Activated CD8-positive, alpha-beta T cell treated with anti-CD3 and anti-CD28 coated beads for 36 hours (primary cell): Measurements from ENCODE around the gene TIFAB. TPM values are rescaled to one million over a fixed set of nuclear protein-coding genes. Genes with fewer than 3 reads are reported as not detected.

ENCODE experiments used
- ATAC-seq: fragments of 200-7000 bp; cut with Tn5 transposase; one replicate; pipeline ENCODE4 v1.10.0; 2021; ENCODE audit warnings: mild to moderate bottlenecking, moderate library complexity
- CTCF ChIA-PET: fragments of 350-600 bp; sonication (Branson Sonifier 250); formaldehyde crosslinking; loops from one replicate; lab custom pipeline; 2021; ENCODE audit warnings: antibody characterized with exemption; lab: Charles Lee
- POLR2A ChIA-PET: fragments of 350-600 bp; sonication (Branson Sonifier 250); formaldehyde crosslinking; loops from one replicate; lab custom pipeline; 2021; ENCODE audit warnings: antibody characterized with exemption; lab: Charles Lee
- DNase-seq: peaks from one replicate; pipeline ENCODE4 v3.0.0-alpha.2; 2020
- H3K27ac Mint-ChIP-seq: one replicate; pipeline ENCODE4 v1.8.0; 2021; ENCODE audit warnings: mild to moderate bottlenecking, mixed read lengths
- H3K27me3 Mint-ChIP-seq: one replicate; pipeline ENCODE4 v1.8.0; 2021; ENCODE audit warnings: mixed read lengths
- H3K36me3 Mint-ChIP-seq: one replicate; pipeline ENCODE4 v1.8.0; 2021; ENCODE audit warnings: low read depth, mixed read lengths
- H3K4me1 Mint-ChIP-seq: one replicate; pipeline ENCODE4 v1.8.0; 2021; ENCODE audit warnings: low read depth, mixed read lengths
- H3K4me3 Mint-ChIP-seq: one replicate; pipeline ENCODE4 v1.8.0; 2021; ENCODE audit warnings: mild to moderate bottlenecking, moderate library complexity, mixed read lengths
- H3K9me3 Mint-ChIP-seq: one replicate; pipeline ENCODE4 v1.8.0; 2021; ENCODE audit warnings: mixed read lengths
- CTCF ChIP-seq: fragments of 200-600 bp; IDR thresholded peaks from one replicate; pipeline ENCODE4 v1.8.0; 2022; ENCODE audit warnings: antibody characterized with exemption, mild to moderate bottlenecking
- intact Hi-C: fragments of 100-400 bp; cut with micrococcal nuclease; formaldehyde crosslinking; loops from one replicate; pipeline ENCODE4 v1.10.0; 2022
- total RNA-seq, 2 experiments: library from RNA; stranded (reverse); gene quantifications; one replicate each; pipeline ENCODE4 v1.2.3, GENCODE V29; 2021

Gene TIFAB
- total RNA-seq, 2 experiments from 2014 or later: not detected

DNA sequence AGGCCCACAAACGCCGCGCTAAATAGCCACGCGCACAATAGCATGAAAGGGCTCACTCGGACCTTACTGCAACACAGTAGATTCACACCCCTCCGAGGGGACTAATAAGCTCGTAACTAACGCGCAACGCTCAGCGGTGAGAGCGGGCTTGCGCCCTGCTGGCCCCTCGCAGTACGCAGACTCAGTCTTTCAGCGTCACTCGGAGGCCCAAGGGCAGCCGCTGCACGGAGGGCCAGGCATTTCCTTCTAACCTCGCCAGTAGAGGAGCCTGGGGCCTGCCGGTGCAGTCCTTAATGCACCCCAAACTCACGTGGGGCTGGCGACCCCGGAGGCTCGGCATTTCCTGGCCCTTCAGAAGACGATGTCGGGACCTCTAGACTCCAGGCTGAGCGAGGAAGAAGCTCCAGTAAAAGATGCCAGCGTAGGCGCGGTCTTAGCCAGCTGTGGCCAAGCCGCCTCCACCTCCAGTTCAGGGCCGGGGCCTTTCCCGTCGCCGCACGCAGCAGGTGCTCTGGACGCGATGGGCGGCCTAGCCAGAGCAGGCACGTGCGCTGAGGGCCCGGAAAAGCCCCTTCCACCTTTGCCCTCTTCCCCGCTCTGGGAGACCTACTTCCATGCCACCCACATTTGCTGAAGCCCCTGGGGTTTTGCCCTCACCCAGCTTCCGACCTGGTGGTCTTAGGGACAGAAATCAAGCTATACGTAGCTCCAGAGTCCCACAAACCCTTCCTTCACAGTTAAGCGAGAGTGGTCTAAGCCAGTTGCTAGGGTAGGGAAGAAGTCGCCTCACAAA is 38.3 kb upstream of the TIFAB start:
- CTCF ChIA-PET: interaction anchor here (0.9 to 2.1 kb wide), 3 partner anchors 25 to 76 kb away, joined by 3 to 7 read pairs (median 6); no protein-coding TSS in a partner anchor
- POLR2A ChIA-PET: interaction anchor here (0.5 to 0.6 kb wide), 2 partner anchors 35 to 38 kb away, joined by 3 read pairs; partner anchors contain the start of gene TIFAB
- intact Hi-C loops: no loop called here
- H3K27me3 Mint-ChIP-seq: peaks cover 62% of the 10 kb centered on the region
- no peak overlapping the region for H3K4me3 Mint-ChIP-seq
- H3K4me1 Mint-ChIP-seq: peaks cover 7% of the 10 kb centered on the region
- no peak for TF ChIP-seq CTCF
- ATAC-seq (peak; percentile 34), DNase-seq (no peak)
- H3K27ac Mint-ChIP-seq: no peak overlapping the region
- no peaks in the 10 kb centered on the region for H3K36me3 Mint-ChIP-seq
- no peaks in the 10 kb centered on the region for H3K9me3 Mint-ChIP-seq

DNA sequence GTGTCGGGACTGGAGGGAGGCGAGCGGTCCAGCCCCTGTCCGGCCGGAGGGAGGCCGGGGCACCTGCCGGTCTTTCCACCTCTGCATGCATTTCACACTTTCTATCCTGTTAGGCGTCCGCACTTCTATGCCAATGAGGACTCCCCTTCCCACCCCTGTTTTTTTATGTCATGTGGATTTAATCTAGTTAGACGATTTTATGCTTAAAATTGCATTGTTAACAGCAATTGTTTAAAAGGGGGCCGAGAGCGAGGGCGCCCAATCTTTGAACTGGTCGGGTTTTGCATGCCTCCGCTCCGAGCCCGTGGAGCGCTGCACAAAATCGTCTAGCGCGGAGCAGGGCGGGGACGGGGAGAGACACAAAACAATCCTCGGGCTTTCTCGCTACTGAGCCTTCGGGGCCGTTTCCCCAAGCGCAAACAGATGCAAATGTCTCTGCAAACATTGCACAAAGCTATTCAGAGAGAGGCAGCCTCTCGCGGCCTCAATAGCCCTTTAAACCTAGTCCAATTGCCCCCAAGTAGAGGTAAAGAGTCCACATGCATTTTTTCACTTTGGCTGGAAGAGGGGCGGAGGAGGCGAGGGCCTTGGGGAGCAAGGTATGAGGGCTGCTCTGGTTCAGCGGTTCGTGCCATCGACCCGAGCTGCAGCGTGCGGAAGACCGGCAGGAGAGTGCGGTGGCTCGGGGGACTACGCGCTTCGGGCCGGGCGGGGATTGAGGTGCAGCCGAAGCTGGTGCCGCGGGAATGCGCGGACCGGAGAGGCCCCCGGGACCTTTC is 37.5 kb upstream of the TIFAB start:
- no peak for TF ChIP-seq CTCF
- Mint-ChIP-seq H3K27ac (no peak overlapping the region), H3K36me3 (no peaks in the 10 kb centered on the region), H3K9me3 (no peaks in the 10 kb centered on the region), H3K4me3 (no peak overlapping the region), H3K4me1 (peaks cover 7% of the 10 kb centered on the region), H3K27me3 (peaks cover 63% of the 10 kb centered on the region)
- no peak for ATAC-seq
- ChIA-PET CTCF (interaction anchor here (0.9 to 2.1 kb wide), 3 partner anchors 24 to 77 kb away, joined by 3 to 7 read pairs (median 6); no protein-coding TSS in a partner anchor), POLR2A (interaction anchor here (0.6 kb wide), 1 partner anchor 34 kb away, joined by 3 read pairs; no protein-coding TSS in a partner anchor)
- no peak for DNase-seq
- intact Hi-C loops: no loop called here

DNA sequence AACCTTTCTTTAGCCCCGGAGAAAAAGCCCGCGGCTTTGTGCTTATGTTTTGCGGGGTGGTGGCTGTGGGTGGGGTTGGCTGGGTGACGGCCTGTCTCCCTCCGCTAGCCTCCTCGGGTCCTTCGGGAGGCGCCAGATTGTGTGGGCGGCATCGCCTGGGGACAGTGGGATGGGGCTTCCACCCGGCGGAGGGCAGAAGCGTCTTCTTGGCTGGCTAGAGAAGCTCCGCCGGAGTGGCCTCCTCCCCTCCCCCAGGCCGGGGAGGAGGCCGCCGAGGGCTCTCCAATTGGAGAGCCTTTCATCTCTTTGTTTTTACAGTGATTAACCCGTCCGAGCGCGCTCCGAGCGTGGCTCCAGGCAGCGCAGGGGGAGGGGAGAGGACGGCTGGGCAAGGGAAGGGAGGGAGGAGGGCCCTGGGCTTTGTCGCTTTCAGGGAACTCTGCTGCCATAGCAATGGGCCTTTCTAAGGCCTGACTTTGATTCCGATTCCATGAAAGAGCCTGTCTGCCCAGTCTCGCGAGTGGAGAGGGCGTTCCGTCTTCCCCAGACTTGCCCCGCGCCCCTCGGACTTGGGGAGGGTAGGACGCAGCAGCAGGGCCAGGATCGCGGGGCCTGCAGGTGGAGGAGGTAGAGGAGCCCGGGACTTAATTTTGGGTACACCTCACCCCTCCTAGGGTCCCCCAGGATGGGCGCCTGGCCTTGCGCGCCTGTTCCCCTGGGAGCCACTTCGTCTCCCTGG is 36.7 kb upstream of the TIFAB start:
- TF ChIP-seq CTCF: no peak
- Mint-ChIP-seq H3K36me3 (no peaks in the 10 kb centered on the region), H3K9me3 (no peaks in the 10 kb centered on the region), H3K4me1 (peaks cover 7% of the 10 kb centered on the region), H3K4me3 (no peak overlapping the region), H3K27ac (no peak overlapping the region), H3K27me3 (peaks cover 61% of the 10 kb centered on the region)
- ChIA-PET CTCF (interaction anchor here (1.9 to 3.2 kb wide), 3 partner anchors 23 to 77 kb away, joined by 6 to 21 read pairs (median 8); no protein-coding TSS in a partner anchor), POLR2A (no interaction called here)
- intact Hi-C loops: no loop called here
- DNase-seq (no peak), ATAC-seq (no peak)

GRCh38 chr5:135487839-135488514 is 35.8 kb upstream of the TIFAB start:
- no peak for DNase-seq
- intact Hi-C loops: no loop called here

More at GRCh38 chr5:135487839-135488514, 35.8 kb upstream of the TIFAB start:
- ATAC-seq: no peak
- ChIA-PET CTCF (interaction anchor here (0.7 to 3.2 kb wide), 5 partner anchors 22 to 73 kb away, joined by 3 to 21 read pairs (median 7); no protein-coding TSS in a partner anchor), POLR2A (no interaction called here)
- Mint-ChIP-seq H3K9me3 (no peaks in the 10 kb centered on the region), H3K27me3 (peaks cover 59% of the 10 kb centered on the region), H3K4me3 (no peak overlapping the region), H3K4me1 (peaks cover 7% of the 10 kb centered on the region), H3K36me3 (no peaks in the 10 kb centered on the region), H3K27ac (no peak overlapping the region)
- TF ChIP-seq CTCF: no peak
